ENCODE results near the gene MTFP1. TPM values are rescaled to one million over a fixed set of nuclear protein-coding genes. Genes with fewer than 3 reads are reported as not detected.

MTFP1 gene
- total RNA-seq, 4 donors from 2014 or later = 2.5 to 13.7 (median 3.5) TPM

DNA sequence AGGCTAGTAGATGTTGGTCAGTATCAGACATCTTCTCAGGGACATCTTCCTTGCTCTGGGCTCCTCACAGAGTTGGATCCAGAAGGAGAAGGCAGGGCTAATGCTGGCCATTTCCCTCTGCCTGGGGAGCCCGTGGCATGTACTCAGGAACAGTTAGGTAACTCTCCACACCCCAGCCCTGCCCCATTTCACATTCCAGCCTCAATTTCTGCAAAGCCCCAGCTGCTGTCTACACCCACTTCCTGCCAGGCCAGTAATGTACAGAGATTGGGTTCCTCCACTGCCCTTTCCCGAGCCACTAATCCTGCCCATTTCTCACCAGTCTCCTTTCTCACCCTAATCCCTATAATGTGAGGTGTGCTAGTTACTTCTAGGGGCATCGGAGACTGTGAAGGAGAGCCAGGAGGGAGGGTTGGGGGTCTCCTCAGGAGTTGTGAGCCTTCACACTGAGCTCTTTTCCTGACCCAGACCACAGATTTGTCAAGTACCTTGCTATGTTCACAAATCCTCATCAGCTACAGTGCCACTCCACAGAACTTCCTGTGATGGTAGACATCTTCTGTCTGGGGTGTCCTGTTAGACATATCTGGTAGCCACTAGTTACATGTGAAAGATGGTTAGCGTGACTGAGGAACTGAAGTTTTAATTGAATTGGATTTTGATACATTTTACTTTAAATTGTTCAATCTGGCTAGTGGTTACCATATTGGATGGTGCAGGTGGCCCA, 47.6 kb downstream of the MTFP1 start:
- Histone ChIP-seq H3K4me1 (no peaks in the 10 kb centered on the region), H3K27me3 (peaks cover 16% of the 10 kb centered on the region), H3K4me3 (no peak overlapping the region), H3K27ac (no peak overlapping the region), H3K36me3 (no peaks in the 10 kb centered on the region), H3K9me3 (no peaks in the 10 kb centered on the region)
- no peak for DNase-seq (ENCODE audit: low spot score in 2 of 2)
- 59% methylated on average over 4 of the region's 4 CpGs for WGBS
- TF ChIP-seq POLR2A (IDR thresholded peaks at IDR 0.05) (no peak), POLR2AphosphoS5 (IDR thresholded peaks at IDR 0.05) (no peak), EP300 (IDR thresholded peaks at IDR 0.05) (no peak), CTCF (IDR thresholded peaks at IDR 0.05) (no peak)

DNA sequence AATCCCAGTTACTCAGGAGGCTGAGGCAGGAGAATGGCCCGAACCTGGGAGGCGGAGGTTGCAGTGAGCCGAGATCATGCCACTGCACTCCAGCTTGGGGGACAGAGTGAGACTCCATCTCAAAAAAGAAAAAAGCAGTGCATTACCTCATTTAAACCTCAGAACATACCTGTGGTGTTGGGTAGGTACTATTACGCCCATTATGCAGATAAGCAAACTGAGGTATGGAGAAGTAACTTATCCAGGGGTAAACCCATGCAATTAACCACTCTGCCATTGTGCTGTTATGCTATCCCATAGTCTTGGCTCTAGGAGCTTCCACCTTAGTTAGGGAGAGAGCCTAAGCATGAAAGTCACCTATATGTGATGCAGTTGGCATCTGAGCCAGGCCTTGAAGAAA, 48.6 kb downstream of the MTFP1 start:
- 94% methylated on average over 4 of the region's 4 CpGs for WGBS
- peaks cover 16% of the 10 kb centered on the region for H3K27me3 ChIP-seq
- DNase-seq (ENCODE audit: low spot score in 2 of 2) = no peak

GRCh38 chr22:30474683-30475424, 49.3 kb downstream of the MTFP1 start:
- DNase-seq (ENCODE audit: low spot score in 2 of 2) = no peak
- WGBS = 37% methylated on average over 5 of the region's 6 CpGs

More for the DNA sequence above, 48.6 kb downstream of the MTFP1 start:
- Histone ChIP-seq H3K4me3 (no peak overlapping the region), H3K27ac (no peak overlapping the region), H3K4me1 (no peaks in the 10 kb centered on the region), H3K36me3 (no peaks in the 10 kb centered on the region), H3K9me3 (no peaks in the 10 kb centered on the region)
- no peak for TF ChIP-seq CTCF (IDR thresholded peaks at IDR 0.05)
- TF ChIP-seq POLR2A (IDR thresholded peaks at IDR 0.05) = no peak
- TF ChIP-seq POLR2AphosphoS5 (IDR thresholded peaks at IDR 0.05) = no peak
- TF ChIP-seq EP300 (IDR thresholded peaks at IDR 0.05) = no peak

More at GRCh38 chr22:30474683-30475424, 49.3 kb downstream of the MTFP1 start:
- Histone ChIP-seq H3K27me3 (peaks cover 16% of the 10 kb centered on the region), H3K27ac (no peak overlapping the region), H3K4me3 (no peak overlapping the region), H3K36me3 (no peaks in the 10 kb centered on the region), H3K4me1 (no peaks in the 10 kb centered on the region), H3K9me3 (no peaks in the 10 kb centered on the region)
- TF ChIP-seq POLR2A (IDR thresholded peaks at IDR 0.05) (no peak), EP300 (IDR thresholded peaks at IDR 0.05) (no peak), POLR2AphosphoS5 (IDR thresholded peaks at IDR 0.05) (no peak), CTCF (IDR thresholded peaks at IDR 0.05) (no peak)

Other genes starting within 250 kb of the MTFP1 start
- 10 to 100 TPM in 1 of 4 donors, 1 to 10 TPM in 3; 4.2 to 15.3 (median 8.5) TPM for gene LIF, start 179.0 kb upstream of the MTFP1 start, total RNA-seq
- gene OSM, start 158.9 kb upstream of the MTFP1 start, total RNA-seq = under 1 TPM in 1 of 4 donors, not detected in 3; 0.34 TPM
- gene CASTOR1, start 136.3 kb upstream of the MTFP1 start, total RNA-seq = 10 to 100 TPM; 16.3 to 22.8 (median 20.6) TPM
- 10 to 100 TPM; 38.3 to 49.2 (median 43.0) TPM for gene TBC1D10A, start 98.8 kb upstream of the MTFP1 start, total RNA-seq
- gene SF3A1, start 68.9 kb upstream of the MTFP1 start, total RNA-seq = 100 to 1,000 TPM; 112 to 208 (median 152) TPM
- 1 to 10 TPM; 2.2 to 4.7 (median 3.1) TPM for gene CCDC157, start 68.8 kb upstream of the MTFP1 start, total RNA-seq
- 10 to 100 TPM in 2 of 4 donors, 1 to 10 TPM in 2; 6.3 to 15.5 (median 10.2) TPM for gene RNF215, start 38.4 kb upstream of the MTFP1 start, total RNA-seq
- gene SEC14L2, start 28.8 kb upstream of the MTFP1 start, total RNA-seq = 10 to 100 TPM in 3 of 4 donors, 1 to 10 TPM in 1; 8.9 to 19.9 (median 13.5) TPM
- not detected for gene SEC14L3, start 46.2 kb downstream of the MTFP1 start, total RNA-seq
- 1 to 10 TPM; 2.2 to 3.3 (median 2.7) TPM for gene SEC14L4, start 79.9 kb downstream of the MTFP1 start, total RNA-seq
- gene SEC14L6, start 121.0 kb downstream of the MTFP1 start, total RNA-seq = 100 to 1,000 TPM in 1 of 4 donors, 10 to 100 TPM in 3; 15.2 to 105 (median 41.4) TPM
- 1 to 10 TPM; 1.2 to 3.7 (median 2.4) TPM for gene GAL3ST1, start 148.9 kb downstream of the MTFP1 start, total RNA-seq
- 10 to 100 TPM; 46.7 to 59.9 (median 53.1) TPM for gene PES1, start 166.1 kb downstream of the MTFP1 start, total RNA-seq
- gene TCN2, start 181.4 kb downstream of the MTFP1 start, total RNA-seq = 10 to 100 TPM in 2 of 4 donors, 1 to 10 TPM in 2; 4.9 to 24.2 (median 11.0) TPM
- 10 to 100 TPM; 17.0 to 20.3 (median 18.8) TPM for gene SLC35E4, start 210.0 kb downstream of the MTFP1 start, total RNA-seq
- gene DUSP18, start 242.1 kb downstream of the MTFP1 start, total RNA-seq = 10 to 100 TPM; 14.2 to 20.4 (median 16.5) TPM

Measured in suprapubic skin (tissue), 4 donors.